Muscle layer of colon (tissue), 2 donors: ENCODE results near the gene APOBEC3F.
"Not testable (repeated sequence)": the region's sequence is repeated elsewhere in the genome, so short reads cannot be mapped to it uniquely, and the experiment has no call there.

Experiments used
- H3K27ac ChIP-seq: one replicate; pipeline ENCODE4 v1.7.0; 2013; ENCODE audit warnings: low read depth, mild to moderate bottlenecking, low read length, moderate library complexity
- H3K27me3 ChIP-seq, 2 donors: one replicate each; pipeline ENCODE4 v1.7.0; 2013; ENCODE audit warnings: low read length in 2 of 2, mild to moderate bottlenecking in 2 of 2; ENCODE audit not compliant: insufficient read depth in 2 of 2, control insufficient read depth in 1 of 2
- H3K36me3 ChIP-seq: one replicate; pipeline ENCODE4 v1.7.0; 2013; ENCODE audit warnings: mild to moderate bottlenecking, low read length; ENCODE audit not compliant: insufficient read depth
- H3K4me1 ChIP-seq: one replicate; pipeline ENCODE4 v1.7.0; 2013; ENCODE audit warnings: mild to moderate bottlenecking, low read length; ENCODE audit not compliant: insufficient read depth
- H3K4me3 ChIP-seq, 2 donors: one replicate each; pipeline ENCODE4 v1.7.0; 2013; ENCODE audit warnings: low read length in 2 of 2, low read depth in 1 of 2, mild to moderate bottlenecking in 1 of 2, moderate library complexity in 1 of 2
- H3K9ac ChIP-seq: one replicate; pipeline ENCODE4 v1.7.0; 2013; ENCODE audit warnings: low read length
- H3K9me3 ChIP-seq: one replicate; pipeline ENCODE4 v1.7.0; 2013; ENCODE audit warnings: mild to moderate bottlenecking, low read length
- donor health status: abdominal sarcoma.
- donor health status: Adenocarcinoma of cecum.

The APOBEC3F gene

DNA sequence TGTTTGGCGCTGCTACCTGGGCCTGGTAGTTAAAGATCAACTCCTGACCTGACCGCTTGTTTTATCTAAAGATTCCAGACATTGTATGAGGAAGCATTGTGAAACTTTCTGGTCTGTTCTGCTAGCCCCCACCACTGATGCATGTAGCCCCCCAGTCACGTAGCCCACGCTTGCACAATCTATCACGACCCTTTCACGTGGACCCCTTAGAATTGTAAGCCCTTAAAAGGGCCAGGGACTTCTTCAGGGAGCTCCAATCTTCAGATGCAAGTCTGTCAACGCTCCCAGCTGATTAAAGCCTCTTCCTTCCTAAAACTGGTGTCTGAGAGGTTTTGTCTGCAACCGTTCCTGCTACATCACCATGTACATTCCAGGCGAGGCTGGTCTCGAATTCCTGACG, 15.0 kb downstream of the APOBEC3F start:
- Histone ChIP-seq H3K9me3 (no peaks in the 10 kb centered on the region), H3K36me3 (no peaks in the 10 kb centered on the region), H3K9ac (no peak overlapping the region), H3K27ac (no peak overlapping the region), H3K27me3 (no peaks in the 10 kb centered on the region), H3K4me3 (no peak overlapping the region), H3K4me1 (no peaks in the 10 kb centered on the region)

DNA sequence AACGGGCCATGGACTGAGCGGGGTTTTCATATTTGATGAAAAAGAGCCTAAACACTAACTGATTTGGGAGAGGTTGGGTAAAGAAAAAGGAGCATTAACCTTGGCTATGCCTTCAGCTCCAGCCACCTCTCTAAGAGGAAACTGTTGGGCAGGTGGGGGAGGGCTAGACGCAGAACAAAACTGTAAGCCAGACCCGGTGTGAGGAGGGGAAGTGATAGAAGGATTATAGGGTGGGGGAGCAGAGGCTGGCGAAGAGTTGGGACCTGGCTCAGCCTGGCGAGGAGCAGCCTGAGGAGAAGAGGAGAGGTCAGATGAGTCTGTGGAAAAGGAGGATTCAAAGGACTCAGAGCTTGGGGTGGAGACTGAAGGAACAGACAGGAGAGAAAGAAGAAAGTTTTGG, 20.6 kb downstream of the APOBEC3F start:
- not testable (repeated sequence) for H3K36me3 ChIP-seq, H3K27me3 ChIP-seq, H3K4me3 ChIP-seq

DNA sequence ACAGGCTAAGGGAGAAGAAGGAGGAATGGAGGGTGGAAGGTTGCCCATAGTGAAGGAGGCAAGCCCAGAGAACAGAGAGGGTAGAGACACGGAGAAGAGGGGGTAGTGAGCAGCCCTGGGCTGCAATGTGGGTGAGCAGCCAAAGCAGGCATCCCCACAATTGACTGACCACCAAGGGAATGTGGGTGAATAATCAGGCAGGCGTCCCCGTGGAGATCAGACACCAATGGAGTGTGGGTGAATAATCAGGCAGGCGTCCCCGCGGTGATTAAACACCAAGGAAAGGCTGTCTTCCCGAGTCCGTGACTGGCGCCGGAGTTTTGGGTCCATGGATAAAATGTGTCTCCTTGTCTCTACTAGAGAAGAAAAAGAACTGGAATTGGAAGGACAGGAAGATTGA, 21.3 kb downstream of the APOBEC3F start:
- not testable (repeated sequence) for H3K4me1 ChIP-seq

More for the DNA sequence above, 20.6 kb downstream of the APOBEC3F start:
- H3K27ac ChIP-seq, H3K4me1 ChIP-seq, H3K9me3 ChIP-seq, H3K9ac ChIP-seq: not testable (repeated sequence)

DNA sequence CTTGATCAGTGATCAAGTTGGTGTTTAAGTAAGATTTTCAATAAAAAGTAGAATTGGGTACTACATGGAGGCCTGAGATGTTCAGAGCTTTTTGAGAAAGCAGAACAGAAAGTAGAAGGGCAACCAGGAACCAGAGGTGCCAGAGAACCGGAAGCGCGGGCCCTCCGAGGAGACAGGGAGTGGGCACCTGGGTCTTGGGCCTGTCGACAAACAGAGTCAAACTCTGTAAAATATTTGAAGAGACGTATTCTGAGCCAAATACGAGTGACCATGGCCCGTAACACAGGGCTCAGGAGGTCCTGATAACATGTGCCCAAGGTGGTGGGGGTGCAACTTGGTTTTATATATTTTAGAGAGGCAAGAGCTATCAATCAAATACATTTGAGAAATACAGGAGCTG, 23.2 kb downstream of the APOBEC3F start:
- H3K4me3 ChIP-seq, H3K9me3 ChIP-seq, H3K27ac ChIP-seq, H3K36me3 ChIP-seq, H3K27me3 ChIP-seq, H3K9ac ChIP-seq, H3K4me1 ChIP-seq: not testable (repeated sequence)

More for the DNA sequence above, 21.3 kb downstream of the APOBEC3F start:
- not testable (repeated sequence) for H3K9ac ChIP-seq, H3K27ac ChIP-seq, H3K4me3 ChIP-seq, H3K27me3 ChIP-seq, H3K9me3 ChIP-seq, H3K36me3 ChIP-seq

DNA sequence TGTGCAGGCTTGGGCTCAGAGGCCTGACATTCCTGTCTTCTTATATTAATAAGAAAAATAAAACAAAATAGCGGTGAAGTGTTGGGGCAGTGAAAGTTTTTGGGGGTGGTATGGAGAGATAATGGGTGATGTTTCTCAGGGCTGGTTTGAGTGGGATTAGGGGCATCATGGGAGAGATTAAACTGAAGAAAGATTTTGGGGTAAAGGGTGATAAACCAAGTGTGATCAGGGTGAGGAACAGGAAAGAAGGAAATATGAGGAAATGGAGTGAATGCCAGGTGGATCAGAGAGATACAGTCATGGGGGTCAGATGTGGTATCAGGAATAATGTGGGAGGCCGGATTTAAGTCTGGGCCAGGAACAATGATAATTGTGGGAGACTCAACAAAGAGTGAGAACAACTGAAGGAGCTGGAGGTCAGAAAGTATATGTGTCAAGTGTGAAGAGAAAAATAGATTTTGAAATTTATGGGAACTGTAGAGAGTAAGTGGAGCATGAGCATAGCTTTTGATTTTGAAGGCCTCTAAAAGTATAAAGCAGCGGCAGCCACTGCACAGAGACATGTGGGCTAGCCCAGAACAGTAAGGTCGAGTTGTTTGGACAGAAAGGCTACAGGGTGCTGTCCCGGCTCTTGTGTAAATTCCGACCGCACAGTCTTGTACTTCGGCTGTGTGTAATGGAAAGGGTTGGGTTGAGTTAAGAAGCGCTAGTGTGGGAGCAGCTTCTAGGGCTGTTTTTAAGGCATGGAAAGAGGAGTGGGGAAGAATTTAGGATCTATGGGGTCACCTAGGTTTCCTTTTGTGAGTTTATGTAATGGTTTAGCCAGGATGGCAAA, 26.0 kb downstream of the APOBEC3F start:
- not testable (repeated sequence) for H3K4me3 ChIP-seq, H3K9ac ChIP-seq, H3K36me3 ChIP-seq, H3K27me3 ChIP-seq, H3K9me3 ChIP-seq, H3K4me1 ChIP-seq, H3K27ac ChIP-seq

DNA sequence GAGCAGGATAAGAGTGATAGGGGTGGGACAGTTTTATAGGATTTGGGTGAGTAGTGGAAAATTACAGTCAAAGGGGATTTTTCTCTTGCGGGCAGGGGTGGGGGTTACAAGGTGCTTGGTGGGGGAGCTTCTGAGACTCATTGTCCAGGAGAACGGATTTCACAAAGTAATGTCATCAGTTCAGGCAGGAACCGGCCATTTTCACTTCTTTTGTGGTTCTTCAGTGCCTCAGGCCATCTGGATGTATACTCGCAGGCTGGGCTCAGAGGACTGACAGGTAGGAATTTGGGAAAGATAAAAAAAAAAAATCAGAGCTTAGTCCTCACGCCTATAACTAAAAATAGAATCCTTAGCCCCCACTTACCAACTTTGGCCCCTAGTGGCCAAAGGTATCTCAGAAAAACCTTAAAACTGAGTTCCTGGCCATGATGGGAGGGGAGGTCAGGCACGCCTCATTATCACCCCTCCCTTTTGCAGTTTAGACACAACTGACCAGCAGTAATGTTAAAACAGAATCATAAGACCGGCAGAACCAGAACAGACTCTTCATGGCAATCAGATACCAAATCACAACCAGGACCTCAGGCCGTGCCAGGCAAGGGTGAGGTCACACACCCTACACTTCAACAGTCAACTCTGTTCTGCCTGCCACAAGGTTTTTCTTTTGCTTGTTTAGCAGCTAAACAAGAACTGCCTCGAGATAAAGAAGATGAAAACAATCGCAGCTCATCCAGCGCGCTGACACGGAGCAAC, 27.5 kb downstream of the APOBEC3F start:
- no peaks in the 10 kb centered on the region for H3K4me1 ChIP-seq
- H3K9ac ChIP-seq, result no peak overlapping the region
- no peak overlapping the region for H3K27ac ChIP-seq
- H3K36me3 ChIP-seq, result no peaks in the 10 kb centered on the region
- no peaks in the 10 kb centered on the region for H3K9me3 ChIP-seq
- no peak overlapping the region for H3K4me3 ChIP-seq
- H3K27me3 ChIP-seq, result no peaks in the 10 kb centered on the region

DNA sequence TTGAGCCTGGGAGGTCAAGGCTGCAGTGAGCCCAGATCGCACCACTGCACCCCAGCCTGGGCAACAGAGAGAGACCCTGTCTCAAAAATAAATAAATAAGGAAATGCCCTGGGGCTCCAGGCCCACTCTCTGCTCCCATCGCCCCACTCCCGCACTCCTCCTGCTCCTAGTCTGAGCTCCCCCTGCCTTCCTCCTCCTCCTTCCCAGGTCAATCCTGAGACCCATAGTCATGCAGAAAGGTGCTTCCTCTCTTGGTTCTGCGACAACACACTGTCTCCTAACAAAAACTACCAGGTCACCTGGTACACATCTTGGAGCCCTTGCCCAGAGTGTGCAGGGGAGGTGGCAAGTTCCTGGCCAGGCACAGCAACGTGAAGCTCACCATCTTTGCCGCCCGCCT, 29.5 kb downstream of the APOBEC3F start:
- Histone ChIP-seq H3K4me1 (no peaks in the 10 kb centered on the region), H3K9me3 (no peaks in the 10 kb centered on the region), H3K4me3 (no peak overlapping the region), H3K27ac (no peak overlapping the region), H3K9ac (no peak overlapping the region), H3K36me3 (no peaks in the 10 kb centered on the region), H3K27me3 (no peaks in the 10 kb centered on the region)

DNA sequence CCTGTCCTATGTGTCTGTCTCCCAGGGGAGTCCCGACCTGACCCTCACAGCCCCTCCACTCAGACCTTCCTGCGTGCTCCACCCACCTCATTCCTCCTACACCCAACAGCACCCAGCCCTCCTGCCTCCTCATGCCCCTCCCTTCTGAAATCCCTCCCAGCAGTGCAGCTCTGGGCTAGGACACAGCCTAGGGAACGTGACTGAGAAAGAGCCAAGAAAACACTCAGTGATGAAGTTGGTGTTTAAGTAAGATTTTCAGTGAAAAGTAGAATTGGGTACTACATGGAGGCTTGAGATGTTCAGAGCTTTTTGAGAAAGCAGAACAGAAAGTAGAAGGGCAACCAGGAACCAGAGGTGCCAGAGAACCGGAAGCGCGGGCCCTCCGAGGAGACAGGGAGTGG, 31.9 kb downstream of the APOBEC3F start:
- H3K9ac ChIP-seq, H3K4me1 ChIP-seq, H3K36me3 ChIP-seq, H3K9me3 ChIP-seq, H3K27ac ChIP-seq, H3K27me3 ChIP-seq, H3K4me3 ChIP-seq: not testable (repeated sequence)

DNA sequence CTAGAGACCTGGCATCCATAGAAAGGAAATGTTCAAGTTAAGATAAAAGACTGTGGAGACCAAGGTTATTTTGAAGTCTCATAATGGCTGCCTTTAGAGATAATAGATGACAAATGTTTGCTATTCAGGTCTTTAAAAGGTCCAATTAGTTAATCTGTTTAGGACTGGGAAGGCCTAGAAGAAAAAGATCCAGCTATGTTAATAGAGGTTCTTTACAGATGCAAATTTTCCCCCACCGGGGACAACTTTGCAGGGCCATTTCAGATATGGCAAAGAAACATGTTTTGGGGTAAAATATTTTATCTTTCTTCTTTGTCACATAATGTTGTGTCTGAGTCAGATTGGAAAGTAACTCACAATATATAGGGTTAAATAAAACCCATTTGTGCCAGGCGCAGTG, 33.3 kb downstream of the APOBEC3F start:
- H3K4me3 ChIP-seq, result no peak overlapping the region
- no peak overlapping the region for H3K9ac ChIP-seq
- H3K36me3 ChIP-seq, result no peaks in the 10 kb centered on the region
- H3K9me3 ChIP-seq, result no peaks in the 10 kb centered on the region
- H3K27ac ChIP-seq, result no peak overlapping the region
- H3K4me1 ChIP-seq, result peaks cover 13% of the 10 kb centered on the region
- H3K27me3 ChIP-seq, result no peaks in the 10 kb centered on the region

DNA sequence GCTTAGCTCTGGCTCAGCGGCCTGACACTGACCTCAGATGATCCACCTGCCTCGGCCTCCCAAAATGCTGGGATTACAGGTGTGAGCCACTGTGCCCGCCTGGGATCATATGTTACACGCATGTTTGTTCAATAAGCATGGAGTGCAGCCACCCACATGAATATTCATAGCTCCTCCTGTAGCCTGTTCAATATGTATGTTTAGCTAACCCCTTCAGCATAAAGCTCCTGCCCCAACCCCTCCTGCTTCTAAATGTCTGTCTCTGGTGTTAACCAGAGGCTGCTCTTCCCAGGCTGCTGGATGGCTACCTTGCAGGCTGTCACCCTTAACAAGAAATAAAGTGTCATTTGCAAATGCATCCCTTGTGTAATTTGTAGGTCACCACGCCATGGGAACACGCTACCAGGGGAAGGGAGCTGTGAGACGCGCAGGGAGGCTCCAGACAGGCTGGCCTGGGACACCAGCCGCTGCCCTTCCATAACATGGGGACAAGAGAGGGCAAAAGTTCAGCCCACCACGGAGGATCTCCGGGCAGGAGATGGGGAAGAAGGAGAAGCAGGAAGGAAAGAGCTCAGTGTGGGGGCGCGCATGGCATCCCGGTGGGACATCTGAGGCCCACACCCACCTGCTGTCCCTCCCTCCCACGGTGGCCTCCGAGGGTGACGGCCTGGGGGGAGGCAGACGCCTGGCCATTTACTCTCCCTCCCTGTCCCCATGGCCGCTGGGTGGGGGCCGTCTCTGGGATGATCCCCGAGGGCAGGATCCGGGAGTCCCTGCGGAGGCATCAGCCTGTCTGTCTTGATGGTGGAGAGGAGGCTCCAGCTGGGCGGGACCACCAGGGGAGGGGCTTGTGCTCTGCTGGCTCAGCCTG, 35.7 kb downstream of the APOBEC3F start:
- H3K36me3 ChIP-seq, H3K9me3 ChIP-seq, H3K9ac ChIP-seq, H3K27me3 ChIP-seq, H3K27ac ChIP-seq: not testable (repeated sequence)
- H3K4me1 ChIP-seq, result peaks cover 13% of the 10 kb centered on the region
- H3K4me3 ChIP-seq, result peak overlapping the region in 1 of 2 donors; percentile 60

DNA sequence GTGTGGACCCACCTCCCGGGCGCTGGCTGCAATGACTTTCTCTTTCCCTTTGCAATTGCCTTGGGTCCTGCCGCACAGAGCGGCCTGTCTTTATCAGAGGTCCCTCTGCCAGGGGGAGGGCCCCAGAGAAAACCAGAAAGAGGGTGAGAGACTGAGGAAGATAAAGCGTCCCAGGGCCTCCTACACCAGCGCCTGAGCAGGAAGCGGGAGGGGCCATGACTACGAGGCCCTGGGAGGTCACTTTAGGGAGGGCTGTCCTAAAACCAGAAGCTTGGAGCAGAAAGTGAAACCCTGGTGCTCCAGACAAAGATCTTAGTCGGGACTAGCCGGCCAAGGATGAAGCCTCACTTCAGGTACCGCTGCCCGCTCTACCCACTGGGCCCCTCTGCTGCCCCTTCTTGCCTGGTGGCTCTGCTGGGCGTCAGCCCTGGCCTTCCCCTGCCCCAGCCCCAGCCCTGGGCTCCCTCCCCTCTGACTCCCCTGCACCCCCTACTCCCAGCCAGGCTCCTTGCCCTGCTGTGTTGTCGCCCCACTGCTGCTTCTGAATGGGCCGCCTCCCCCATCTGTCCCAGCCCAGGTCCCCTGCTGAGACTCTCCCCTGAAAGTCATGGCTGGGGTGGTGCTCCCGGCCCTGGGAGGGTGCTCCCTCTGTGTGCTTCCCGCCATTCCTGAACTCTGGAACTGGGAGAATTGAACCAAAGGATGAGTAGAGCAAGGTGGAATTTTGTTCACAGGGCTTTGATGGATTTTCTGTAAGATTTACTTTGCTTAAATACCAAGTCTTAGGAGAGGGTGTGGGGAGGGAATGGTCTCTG, 36.6 kb downstream of the APOBEC3F start, which contains the start of gene APOBEC3G:
Gene APOBEC3G (plus strand): TSS at position 250 of the 815 bp plus-strand sequence. CDS start 87 bp downstream, at position 337.
- H3K9ac ChIP-seq, H3K27me3 ChIP-seq, H3K9me3 ChIP-seq: not testable (repeated sequence)
- H3K4me3 ChIP-seq, result peak within 1 kb of the TSS in 1 of 2 donors; percentile 60
- peaks cover 13% of the 10 kb centered on the region for H3K4me1 ChIP-seq
- peak within 1 kb of the TSS; percentile 19 for H3K27ac ChIP-seq
- H3K36me3 ChIP-seq, result peaks cover 15% of the 10 kb centered on the region
